ENCODE measurements around the gene PTCRA.

PTCRA gene

DNA sequence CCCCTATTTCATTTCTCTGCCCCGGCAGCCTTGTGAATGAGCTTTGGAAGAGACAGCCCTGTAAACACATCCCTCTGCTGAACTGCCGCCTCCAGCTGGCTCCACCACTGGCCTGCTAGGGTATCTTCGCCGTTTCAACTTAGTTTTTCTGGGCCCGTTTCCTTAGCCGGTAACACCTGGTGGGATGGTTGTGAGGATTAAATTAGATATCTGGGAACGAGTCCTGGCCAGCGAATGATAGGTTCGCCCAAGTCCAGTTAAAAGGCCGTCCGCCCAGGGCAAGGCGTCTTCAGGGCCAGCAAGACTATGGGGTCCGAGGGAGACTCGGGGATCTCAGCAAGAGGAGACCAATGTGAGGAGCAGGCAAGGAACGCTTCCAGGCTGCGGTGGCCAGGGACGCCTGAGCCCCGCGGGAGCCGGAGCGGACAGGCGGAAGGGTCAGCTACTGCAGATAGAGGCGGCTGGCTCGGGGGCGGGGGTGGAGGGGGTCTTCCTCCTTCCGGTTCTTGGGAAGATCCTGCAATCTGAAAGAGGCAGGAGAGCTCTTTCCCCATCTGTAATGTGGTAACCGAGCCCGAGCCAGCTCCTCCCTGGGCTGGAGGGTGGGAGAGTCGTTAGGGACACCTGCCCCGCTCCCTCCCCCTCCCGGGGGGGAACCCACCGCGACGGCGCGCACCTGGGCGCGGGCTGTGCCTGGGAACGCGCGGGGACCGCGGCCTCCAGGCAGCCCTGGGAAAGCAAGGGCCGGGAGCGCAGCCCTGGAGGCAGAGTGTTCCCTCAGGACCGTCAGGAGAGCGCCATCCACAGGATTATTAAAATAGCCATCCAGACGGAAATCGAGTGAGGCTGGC, 4.5 kb upstream of the PTCRA start:
- Histone ChIP-seq H3K4me1 (ENCODE audit: control insufficient read depth, insufficient read depth, low read length) (no peaks in the 10 kb centered on the region), H3K9me3 (ENCODE audit: control insufficient read depth, insufficient read depth, low read length) (no peaks in the 10 kb centered on the region), H3K9ac (ENCODE audit: low read depth, low read length) (peak overlapping the region; percentile 79), H3K36me3 (ENCODE audit: control insufficient read depth, insufficient read depth, low read length) (no peaks in the 10 kb centered on the region), H3K4me3 (ENCODE audit: low read depth, low read length) (peak overlapping the region; percentile 91), H3K27me3 (ENCODE audit: control insufficient read depth, insufficient read depth, low read length) (no peaks in the 10 kb centered on the region)

DNA sequence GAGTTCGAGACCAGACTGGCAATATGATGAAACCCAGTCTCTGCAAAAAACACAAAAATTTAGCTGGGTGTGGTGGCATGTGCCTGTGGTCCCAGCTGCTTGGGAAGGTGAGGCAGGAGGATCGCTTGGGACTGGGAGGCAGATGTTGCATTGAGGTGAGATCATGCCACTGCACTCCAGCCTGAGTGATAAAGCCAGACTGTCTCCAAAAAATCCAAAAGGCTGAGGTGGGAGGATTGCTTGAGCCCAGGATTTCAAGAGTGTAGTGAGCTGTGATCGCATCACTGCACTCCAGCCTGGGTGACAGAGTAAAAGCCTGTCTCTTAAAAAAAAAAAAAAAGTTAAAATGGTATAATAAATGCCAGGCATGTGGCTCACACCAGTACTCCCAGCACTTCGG, 1.3 kb upstream of the PTCRA start:
- no peaks in the 10 kb centered on the region for H3K4me1 ChIP-seq (ENCODE audit: control insufficient read depth, insufficient read depth, low read length)

DNA sequence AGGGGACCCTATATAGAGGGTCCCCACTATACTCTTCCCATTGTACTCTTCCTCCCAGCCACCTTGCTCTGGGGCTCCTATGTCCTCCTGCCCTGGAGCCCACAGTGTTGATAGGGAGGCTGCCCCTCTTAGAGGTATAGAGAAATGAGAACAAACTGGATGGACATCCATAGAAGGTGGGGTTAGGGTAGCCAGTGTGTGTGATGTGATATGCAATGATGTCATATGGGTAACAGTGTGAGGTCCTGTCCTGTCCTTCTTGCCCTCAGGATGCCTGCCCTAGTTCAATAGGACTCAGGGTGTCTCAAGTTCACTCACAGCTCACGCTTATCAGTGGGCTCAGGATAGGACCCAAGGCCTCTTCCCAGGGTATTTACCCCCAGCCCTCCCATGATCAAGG, 435 bp downstream of the PTCRA start:
- no peaks in the 10 kb centered on the region for H3K4me1 ChIP-seq (ENCODE audit: control insufficient read depth, insufficient read depth, low read length)
- H3K36me3 ChIP-seq (ENCODE audit: control insufficient read depth, insufficient read depth, low read length), result no peaks in the 10 kb centered on the region
- H3K4me3 ChIP-seq (ENCODE audit: low read depth, low read length), result no peak overlapping the region
- H3K9me3 ChIP-seq (ENCODE audit: control insufficient read depth, insufficient read depth, low read length), result no peaks in the 10 kb centered on the region
- H3K27me3 ChIP-seq (ENCODE audit: control insufficient read depth, insufficient read depth, low read length), result no peaks in the 10 kb centered on the region
- H3K9ac ChIP-seq (ENCODE audit: low read depth, low read length), result no peak overlapping the region

More for the DNA sequence above, 1.3 kb upstream of the PTCRA start:
- Histone ChIP-seq H3K9me3 (ENCODE audit: control insufficient read depth, insufficient read depth, low read length) (no peaks in the 10 kb centered on the region), H3K27me3 (ENCODE audit: control insufficient read depth, insufficient read depth, low read length) (no peaks in the 10 kb centered on the region), H3K36me3 (ENCODE audit: control insufficient read depth, insufficient read depth, low read length) (no peaks in the 10 kb centered on the region), H3K9ac (ENCODE audit: low read depth, low read length) (no peak overlapping the region), H3K4me3 (ENCODE audit: low read depth, low read length) (no peak overlapping the region)

DNA sequence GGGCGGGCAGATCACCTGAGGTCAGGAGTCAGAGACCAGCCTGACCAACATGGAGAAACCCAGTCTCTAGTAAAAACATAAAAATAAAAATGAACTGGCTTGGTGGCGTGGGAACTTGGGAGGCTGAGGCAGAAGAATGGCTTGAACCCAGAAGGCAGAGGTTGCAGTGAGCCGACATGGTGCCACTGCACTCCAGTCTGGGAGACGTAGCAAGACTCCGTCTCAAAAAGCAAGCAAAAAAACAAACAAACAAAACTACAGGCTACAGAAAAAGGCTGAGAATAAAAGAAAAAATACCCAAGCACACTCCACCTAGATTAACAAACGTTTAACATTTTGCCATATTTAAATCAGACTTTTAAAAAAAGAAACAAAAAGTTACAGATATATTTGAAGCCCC, 5.9 kb downstream of the PTCRA start:
- Histone ChIP-seq H3K9me3 (ENCODE audit: control insufficient read depth, insufficient read depth, low read length) (no peaks in the 10 kb centered on the region), H3K36me3 (ENCODE audit: control insufficient read depth, insufficient read depth, low read length) (no peaks in the 10 kb centered on the region), H3K27me3 (ENCODE audit: control insufficient read depth, insufficient read depth, low read length) (no peaks in the 10 kb centered on the region), H3K4me1 (ENCODE audit: control insufficient read depth, insufficient read depth, low read length) (peaks cover 3% of the 10 kb centered on the region), H3K4me3 (ENCODE audit: low read depth, low read length) (no peak overlapping the region), H3K9ac (ENCODE audit: low read depth, low read length) (no peak overlapping the region)

- peaks cover 3% of the 10 kb centered on the region for H3K4me1 ChIP-seq (ENCODE audit: control insufficient read depth, insufficient read depth, low read length)
- no peak overlapping the region for H3K9ac ChIP-seq (ENCODE audit: low read depth, low read length)
- H3K36me3 ChIP-seq (ENCODE audit: control insufficient read depth, insufficient read depth, low read length), result no peaks in the 10 kb centered on the region
- no peaks in the 10 kb centered on the region for H3K27me3 ChIP-seq (ENCODE audit: control insufficient read depth, insufficient read depth, low read length)
- H3K9me3 ChIP-seq (ENCODE audit: control insufficient read depth, insufficient read depth, low read length), result no peaks in the 10 kb centered on the region
- H3K4me3 ChIP-seq (ENCODE audit: low read depth, low read length), result no peak overlapping the region
Measured at GRCh38 chr6:42923666-42924065, 7.8 kb downstream of the PTCRA start.

DNA sequence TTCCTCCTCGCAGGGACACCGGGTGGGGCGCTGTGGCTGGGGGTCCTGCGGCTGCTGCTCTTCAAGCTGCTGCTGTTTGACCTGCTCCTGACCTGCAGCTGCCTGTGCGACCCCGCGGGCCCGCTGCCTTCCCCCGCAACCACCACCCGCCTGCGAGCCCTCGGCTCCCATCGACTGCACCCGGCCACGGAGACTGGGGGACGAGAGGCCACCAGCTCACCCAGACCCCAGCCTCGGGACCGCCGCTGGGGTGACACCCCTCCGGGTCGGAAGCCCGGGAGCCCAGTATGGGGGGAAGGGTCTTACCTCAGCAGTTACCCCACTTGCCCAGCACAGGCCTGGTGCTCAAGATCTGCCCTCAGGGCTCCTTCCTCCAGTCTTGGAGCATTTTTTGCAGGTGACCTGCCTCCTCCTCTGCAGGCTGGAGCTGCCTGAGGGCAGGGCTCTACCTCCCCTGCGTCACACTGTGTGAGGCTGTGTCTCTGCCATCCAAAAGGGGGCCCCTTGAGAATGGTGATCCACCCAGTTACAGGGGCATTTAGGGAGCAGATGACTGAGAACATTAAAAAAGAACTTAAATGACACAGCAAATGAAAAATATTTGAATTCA, 9.5 kb downstream of the PTCRA start:
- Histone ChIP-seq H3K4me3 (ENCODE audit: low read depth, low read length) (peak overlapping the region; percentile 26), H3K9ac (ENCODE audit: low read depth, low read length) (peak overlapping the region; percentile 60), H3K4me1 (ENCODE audit: control insufficient read depth, insufficient read depth, low read length) (peaks cover 3% of the 10 kb centered on the region), H3K9me3 (ENCODE audit: control insufficient read depth, insufficient read depth, low read length) (no peaks in the 10 kb centered on the region), H3K36me3 (ENCODE audit: control insufficient read depth, insufficient read depth, low read length) (no peaks in the 10 kb centered on the region), H3K27me3 (ENCODE audit: control insufficient read depth, insufficient read depth, low read length) (no peaks in the 10 kb centered on the region)

DNA sequence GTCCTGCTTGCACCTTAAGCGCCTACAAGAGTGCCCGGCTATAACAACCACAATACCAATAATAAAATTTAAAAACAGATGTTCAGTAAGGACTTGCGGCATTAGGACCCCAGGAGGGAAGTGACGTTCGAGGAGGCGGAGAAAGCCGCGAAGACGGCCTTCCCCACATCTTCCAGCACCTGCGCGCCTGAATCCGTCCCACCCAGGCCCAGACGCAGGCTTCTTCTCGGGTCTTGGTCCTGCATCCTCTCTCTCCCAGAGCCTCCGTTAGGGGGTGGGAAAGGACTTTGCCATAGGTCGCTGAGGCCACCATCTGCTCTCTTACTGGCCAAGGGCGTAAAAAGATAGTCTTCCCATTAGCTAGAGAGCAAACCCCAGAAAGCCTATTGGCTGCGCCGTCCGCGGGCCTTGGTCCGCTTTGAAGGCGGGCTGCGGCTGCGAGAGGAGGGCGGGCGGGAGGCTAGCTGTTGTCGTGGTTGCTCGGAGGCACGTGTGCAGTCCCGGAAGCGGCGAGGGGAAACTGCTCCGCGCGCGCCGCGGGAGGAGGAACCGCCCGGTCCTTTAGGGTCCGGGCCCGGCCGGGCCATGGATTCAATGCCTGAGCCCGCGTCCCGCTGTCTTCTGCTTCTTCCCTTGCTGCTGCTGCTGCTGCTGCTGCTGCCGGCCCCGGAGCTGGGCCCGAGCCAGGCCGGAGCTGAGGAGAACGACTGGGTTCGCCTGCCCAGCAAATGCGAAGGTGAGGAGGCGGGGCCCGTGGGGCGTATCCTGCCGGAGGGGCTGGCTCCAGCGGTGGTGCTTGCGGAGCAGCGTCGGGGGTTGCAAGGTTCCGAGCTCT, 13.3 kb downstream of the PTCRA start, which contains the start of gene CNPY3:
Gene CNPY3 (plus strand): TSS at position 495 of the 835 bp plus-strand sequence. CDS start 91 bp downstream, at position 586.
- no peaks in the 10 kb centered on the region for H3K9me3 ChIP-seq (ENCODE audit: control insufficient read depth, insufficient read depth, low read length)
- H3K27me3 ChIP-seq (ENCODE audit: control insufficient read depth, insufficient read depth, low read length), result no peaks in the 10 kb centered on the region
- peak within 1 kb of the TSS; percentile 94 for H3K9ac ChIP-seq (ENCODE audit: low read depth, low read length)
- peak within 1 kb of the TSS; percentile 77 for H3K4me3 ChIP-seq (ENCODE audit: low read depth, low read length)
- peaks cover under 1% of the 10 kb centered on the region for H3K36me3 ChIP-seq (ENCODE audit: control insufficient read depth, insufficient read depth, low read length)
- H3K4me1 ChIP-seq (ENCODE audit: control insufficient read depth, insufficient read depth, low read length), result peaks cover 6% of the 10 kb centered on the region

DNA sequence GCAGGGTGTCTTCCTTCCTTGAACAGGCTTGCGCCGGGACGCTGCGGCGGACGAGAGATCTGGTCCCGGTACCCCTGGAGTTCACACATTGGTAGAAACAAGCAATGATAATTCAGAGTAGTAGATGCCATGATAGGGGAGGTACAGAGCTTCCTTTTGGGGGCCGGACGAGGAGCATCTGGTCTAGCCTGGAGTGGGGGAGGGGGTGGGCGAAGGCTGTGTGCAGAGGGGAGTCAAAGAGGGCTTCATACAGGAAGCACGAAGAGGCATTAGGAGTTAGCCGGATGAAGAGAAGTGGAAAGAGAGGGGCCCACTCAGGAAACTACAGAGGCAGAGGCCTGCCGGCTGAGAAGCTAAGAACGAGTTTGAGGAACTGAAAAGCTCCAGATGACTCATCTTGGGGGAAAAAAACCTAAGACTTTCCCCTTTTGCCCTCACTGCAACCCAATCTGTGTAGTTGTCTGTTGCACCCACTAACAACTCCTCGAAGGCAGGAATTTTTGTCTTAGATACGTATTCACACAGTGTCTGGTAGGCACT, 14.0 kb downstream of the PTCRA start:
- H3K4me1 ChIP-seq (ENCODE audit: control insufficient read depth, insufficient read depth, low read length), result peaks cover 6% of the 10 kb centered on the region
- H3K9me3 ChIP-seq (ENCODE audit: control insufficient read depth, insufficient read depth, low read length), result no peaks in the 10 kb centered on the region
- H3K4me3 ChIP-seq (ENCODE audit: low read depth, low read length), result peak overlapping the region; percentile 77
- peaks cover 4% of the 10 kb centered on the region for H3K36me3 ChIP-seq (ENCODE audit: control insufficient read depth, insufficient read depth, low read length)
- no peaks in the 10 kb centered on the region for H3K27me3 ChIP-seq (ENCODE audit: control insufficient read depth, insufficient read depth, low read length)
- H3K9ac ChIP-seq (ENCODE audit: low read depth, low read length), result peak overlapping the region; percentile 94

DNA sequence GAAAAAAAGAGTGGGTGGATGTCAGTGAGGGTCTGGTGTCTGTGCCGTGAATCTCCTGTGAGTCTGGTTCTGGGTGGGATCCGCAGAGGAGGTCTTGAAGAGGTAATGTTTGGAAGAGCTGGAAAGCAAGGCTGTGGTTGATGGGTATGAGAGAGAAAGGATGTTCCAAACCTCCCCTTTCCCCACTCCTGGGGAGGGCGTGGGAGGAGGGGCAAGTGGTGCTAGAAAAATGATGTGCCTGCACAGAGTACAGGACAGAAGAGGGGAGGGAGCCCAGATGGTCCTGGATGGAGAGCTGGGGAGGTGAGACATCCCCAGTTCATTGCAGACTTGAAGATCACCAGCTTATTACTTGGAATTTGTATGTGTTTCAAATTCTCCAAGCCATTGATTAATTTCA, 16.6 kb downstream of the PTCRA start:
- Histone ChIP-seq H3K4me1 (ENCODE audit: control insufficient read depth, insufficient read depth, low read length) (peaks cover 2% of the 10 kb centered on the region), H3K9ac (ENCODE audit: low read depth, low read length) (no peak overlapping the region), H3K4me3 (ENCODE audit: low read depth, low read length) (no peak overlapping the region), H3K27me3 (ENCODE audit: control insufficient read depth, insufficient read depth, low read length) (no peaks in the 10 kb centered on the region), H3K9me3 (ENCODE audit: control insufficient read depth, insufficient read depth, low read length) (no peaks in the 10 kb centered on the region), H3K36me3 (ENCODE audit: control insufficient read depth, insufficient read depth, low read length) (peaks cover 17% of the 10 kb centered on the region)

DNA sequence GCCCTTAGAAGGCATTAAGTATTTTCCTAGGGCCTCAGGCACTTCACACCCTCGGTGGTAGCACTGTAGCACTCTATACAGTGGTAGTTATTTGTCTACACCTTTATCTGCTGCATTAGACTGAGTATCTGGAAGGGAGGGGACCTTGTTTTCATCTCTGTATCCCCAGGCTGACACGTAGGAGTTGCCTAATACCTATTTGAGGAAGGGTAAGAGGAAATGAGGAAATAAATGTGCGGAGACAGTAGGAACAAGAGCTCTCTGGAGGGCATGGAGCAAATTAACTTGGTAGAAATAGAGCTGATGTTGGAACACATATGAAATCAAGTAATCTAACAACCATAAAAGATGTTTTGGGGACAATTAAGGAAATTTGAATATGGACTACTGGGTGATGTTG, 17.4 kb downstream of the PTCRA start:
- Histone ChIP-seq H3K9ac (ENCODE audit: low read depth, low read length) (no peak overlapping the region), H3K4me1 (ENCODE audit: control insufficient read depth, insufficient read depth, low read length) (peaks cover 2% of the 10 kb centered on the region), H3K27me3 (ENCODE audit: control insufficient read depth, insufficient read depth, low read length) (no peaks in the 10 kb centered on the region), H3K9me3 (ENCODE audit: control insufficient read depth, insufficient read depth, low read length) (no peaks in the 10 kb centered on the region), H3K36me3 (ENCODE audit: control insufficient read depth, insufficient read depth, low read length) (peaks cover 25% of the 10 kb centered on the region), H3K4me3 (ENCODE audit: low read depth, low read length) (no peak overlapping the region)

DNA sequence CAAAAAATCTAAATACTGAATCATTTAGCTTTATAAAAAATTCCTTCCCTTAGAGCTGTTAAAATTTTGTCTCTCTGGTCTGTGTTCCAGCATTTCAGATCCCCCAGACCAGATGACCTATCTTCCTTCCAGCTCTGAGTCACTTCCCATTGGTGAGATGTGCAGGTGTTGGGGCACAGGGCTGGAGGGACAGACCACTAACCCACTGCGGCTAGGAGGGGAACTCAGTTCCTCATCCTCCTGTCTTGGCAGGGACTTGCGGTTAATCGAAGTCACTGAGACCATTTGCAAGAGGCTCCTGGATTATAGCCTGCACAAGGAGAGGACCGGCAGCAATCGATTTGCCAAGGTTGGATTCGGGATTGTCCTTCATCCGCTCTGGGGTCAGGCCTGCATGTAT, 19.5 kb downstream of the PTCRA start:
- Histone ChIP-seq H3K27me3 (ENCODE audit: control insufficient read depth, insufficient read depth, low read length) (no peaks in the 10 kb centered on the region), H3K9ac (ENCODE audit: low read depth, low read length) (no peak overlapping the region), H3K4me3 (ENCODE audit: low read depth, low read length) (no peak overlapping the region), H3K9me3 (ENCODE audit: control insufficient read depth, insufficient read depth, low read length) (no peaks in the 10 kb centered on the region), H3K4me1 (ENCODE audit: control insufficient read depth, insufficient read depth, low read length) (peaks cover 4% of the 10 kb centered on the region), H3K36me3 (ENCODE audit: control insufficient read depth, insufficient read depth, low read length) (peaks cover 37% of the 10 kb centered on the region)
